HFF-Myc (cell line): ENCODE data around the gene AKT2.

Experiments used
- DNase-seq: peaks from one replicate; pipeline ENCODE4 v3.0.0-alpha.2; 2011; ENCODE audit warnings: low read depth; ENCODE audit errors: extremely low read depth
- H3K4me3 ChIP-seq: replicated peaks from 2 replicates; pipeline ENCODE4 v1.5.1; 2011; ENCODE audit warnings: low read depth, mild to moderate bottlenecking, control low read depth, low read length
- TF ChIP-seq, protein P1 (sequence below): IDR thresholded peaks from 2 replicates; pipeline ENCODE4 v1.5.1; 2012; ENCODE audit warnings: mild to moderate bottlenecking, low read depth, low read length, control low read depth; ENCODE audit errors: missing control alignments

AKT2 gene

GRCh38 chr19:40267601-40267997 lies 17.5 kb downstream of the AKT2 start:
- TF ChIP-seq, protein P1, sequence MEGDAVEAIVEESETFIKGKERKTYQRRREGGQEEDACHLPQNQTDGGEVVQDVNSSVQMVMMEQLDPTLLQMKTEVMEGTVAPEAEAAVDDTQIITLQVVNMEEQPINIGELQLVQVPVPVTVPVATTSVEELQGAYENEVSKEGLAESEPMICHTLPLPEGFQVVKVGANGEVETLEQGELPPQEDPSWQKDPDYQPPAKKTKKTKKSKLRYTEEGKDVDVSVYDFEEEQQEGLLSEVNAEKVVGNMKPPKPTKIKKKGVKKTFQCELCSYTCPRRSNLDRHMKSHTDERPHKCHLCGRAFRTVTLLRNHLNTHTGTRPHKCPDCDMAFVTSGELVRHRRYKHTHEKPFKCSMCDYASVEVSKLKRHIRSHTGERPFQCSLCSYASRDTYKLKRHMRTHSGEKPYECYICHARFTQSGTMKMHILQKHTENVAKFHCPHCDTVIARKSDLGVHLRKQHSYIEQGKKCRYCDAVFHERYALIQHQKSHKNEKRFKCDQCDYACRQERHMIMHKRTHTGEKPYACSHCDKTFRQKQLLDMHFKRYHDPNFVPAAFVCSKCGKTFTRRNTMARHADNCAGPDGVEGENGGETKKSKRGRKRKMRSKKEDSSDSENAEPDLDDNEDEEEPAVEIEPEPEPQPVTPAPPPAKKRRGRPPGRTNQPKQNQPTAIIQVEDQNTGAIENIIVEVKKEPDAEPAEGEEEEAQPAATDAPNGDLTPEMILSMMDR: no peak
- DNase-seq: no peak
- no peak overlapping the region for H3K4me3 ChIP-seq

DNA sequence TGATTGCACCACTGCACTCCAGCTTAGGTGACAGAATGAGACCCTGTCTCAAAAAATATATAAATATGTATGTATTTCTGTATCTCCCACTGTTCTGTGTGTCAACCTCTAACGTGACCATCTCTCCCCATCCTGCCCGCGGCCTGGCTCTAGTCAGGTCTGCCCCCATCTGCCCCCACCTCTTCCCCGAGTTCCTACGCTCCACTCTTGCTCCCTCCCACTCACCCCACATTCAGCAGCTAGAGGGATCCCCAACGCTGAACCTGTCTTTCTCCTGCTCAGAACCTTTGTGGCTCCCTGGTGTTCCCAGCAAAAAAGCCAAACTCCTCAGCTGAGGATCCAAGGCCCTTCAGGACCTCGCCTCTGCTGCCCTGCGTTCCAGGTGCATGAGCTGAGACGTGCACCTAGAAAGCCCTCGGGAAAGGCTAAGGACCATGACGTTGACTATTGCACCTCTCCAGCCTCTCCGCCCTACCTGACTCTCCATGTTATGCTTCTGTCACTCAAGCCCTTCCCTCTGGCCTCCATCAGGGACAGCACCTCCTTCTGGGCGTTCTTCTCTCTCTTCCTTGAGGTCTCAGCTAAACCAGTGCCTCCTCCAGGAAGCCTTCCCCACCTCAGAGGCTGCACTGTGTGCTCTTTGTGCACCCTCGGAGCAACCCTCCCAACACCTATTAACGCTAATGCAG lies 18.1 kb downstream of the AKT2 start:
- H3K4me3 ChIP-seq: no peak overlapping the region
- no peak for DNase-seq
- TF ChIP-seq, protein P1: no peak

- TF ChIP-seq, protein P1: no peak
- no peak overlapping the region for H3K4me3 ChIP-seq
- no peak for DNase-seq
Measured at GRCh38 chr19:40266119-40266518, 19.0 kb downstream of the AKT2 start.

DNA sequence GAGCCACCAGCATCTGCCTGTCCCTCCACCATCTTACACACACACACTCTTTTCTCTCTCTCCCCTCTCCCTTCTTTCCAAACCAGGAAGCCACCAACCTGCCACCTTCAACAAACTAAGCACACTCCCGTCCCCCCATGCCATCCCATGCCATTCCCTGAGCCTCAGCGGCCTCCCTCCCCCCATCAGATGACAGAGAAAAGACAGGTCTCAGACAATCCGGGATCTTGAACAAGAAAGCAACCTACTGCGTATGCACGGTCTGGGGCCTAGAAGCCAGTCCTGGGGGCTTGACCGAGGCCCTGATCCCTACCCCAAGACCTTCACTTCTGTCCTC lies 19.4 kb downstream of the AKT2 start:
- H3K4me3 ChIP-seq: no peak overlapping the region
- TF ChIP-seq, protein P1: no peak
- DNase-seq: no peak

DNA sequence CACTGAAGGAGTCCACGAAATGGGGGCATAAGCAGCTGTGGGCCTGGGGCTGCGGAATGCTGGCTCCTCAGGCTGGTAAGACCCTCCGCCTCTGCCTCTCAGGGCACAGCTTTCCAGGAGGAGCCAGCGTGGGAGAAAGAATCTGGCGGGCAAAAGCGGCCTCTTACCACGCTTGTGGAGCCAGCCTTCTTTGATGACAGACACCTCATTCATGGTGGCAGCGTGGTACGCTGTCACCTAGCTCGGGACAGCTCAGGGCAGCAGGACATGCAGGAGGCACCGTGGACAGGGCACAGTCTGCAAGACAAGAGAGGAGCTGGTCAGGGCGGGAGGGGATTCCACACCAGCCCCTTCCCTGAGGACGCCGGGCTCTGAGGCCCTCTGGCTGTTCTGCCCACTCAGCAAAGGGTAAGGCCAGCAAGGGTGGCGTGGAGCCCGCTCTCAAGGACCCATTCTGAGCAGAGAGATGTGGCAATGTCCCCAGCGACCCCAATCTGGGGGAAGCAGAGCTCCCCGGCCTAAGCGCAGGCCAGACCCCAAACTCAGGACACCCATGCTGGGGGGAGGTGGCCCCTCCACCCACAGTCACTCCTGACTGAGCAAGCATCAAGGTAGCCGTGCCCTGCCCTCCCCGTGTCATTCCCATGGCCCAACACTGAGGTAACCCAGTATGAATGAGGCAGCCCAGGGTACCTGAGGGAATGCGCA lies 19.9 kb downstream of the AKT2 start:
- H3K4me3 ChIP-seq: no peak overlapping the region
- TF ChIP-seq, protein P1: no peak
- DNase-seq: no peak

- H3K4me3 ChIP-seq: no peak overlapping the region
- DNase-seq: no peak
- TF ChIP-seq, protein P1: no peak
Measured at GRCh38 chr19:40264314-40265054, 20.7 kb downstream of the AKT2 start.
